Measurements from ENCODE around the gene XYLT2. TPM values are rescaled to one million over a fixed set of nuclear protein-coding genes. Genes with fewer than 3 reads are reported as not detected.

The XYLT2 gene
- total RNA-seq, 2 experiments from 2014 or later, result 22.5 to 25.5 TPM

DNA sequence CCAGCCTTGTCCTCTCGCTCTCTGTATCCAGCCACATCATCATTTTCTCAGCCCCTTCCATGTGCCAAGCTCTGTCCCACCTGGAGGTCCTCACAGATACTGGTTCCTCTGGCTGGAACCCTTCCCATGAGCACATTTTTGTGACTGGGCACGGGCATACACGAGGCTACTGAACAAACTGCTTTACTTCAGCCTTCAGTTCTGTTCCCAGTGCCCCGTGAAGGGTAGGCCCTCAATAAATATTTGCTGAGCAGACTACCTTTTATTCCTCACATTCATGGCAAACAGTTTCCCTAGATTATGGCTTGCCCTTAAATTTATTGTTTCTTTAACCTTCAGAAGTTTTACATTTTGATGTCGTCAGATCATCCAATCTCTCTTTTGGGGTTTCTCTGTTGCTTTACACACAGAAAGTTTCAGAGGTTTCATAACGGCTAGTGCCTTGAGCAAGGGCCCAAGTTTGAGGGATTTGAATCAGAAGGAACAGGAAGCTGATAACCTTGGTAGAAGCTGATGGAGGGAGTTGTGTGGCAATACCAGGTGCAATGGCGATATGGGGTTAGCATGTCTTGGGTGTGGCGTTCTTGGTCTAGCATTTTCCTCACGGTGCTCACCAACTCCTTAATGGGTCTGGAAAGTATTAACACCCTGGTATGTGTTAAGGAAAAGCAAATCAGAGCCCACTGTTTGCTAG, 43.9 kb upstream of the XYLT2 start:
- POLR2A ChIA-PET, result interaction anchor here (0.6 kb wide), 1 partner anchor 48 kb away, joined by 7 read pairs; no protein-coding TSS in a partner anchor
- Histone ChIP-seq H3K4me1 (ENCODE audit: insufficient read depth, low read length, poor library complexity, severe bottlenecking) (no peaks in the 10 kb centered on the region), H4K20me1 (ENCODE audit: insufficient read depth, low read length) (no peaks in the 10 kb centered on the region), H3K27ac (ENCODE audit: low read depth, low read length, poor library complexity, severe bottlenecking) (no peak overlapping the region), H3K4me3 (ENCODE audit: low read depth, low read length, poor library complexity, severe bottlenecking) (no peak overlapping the region), H3K9me2 (ENCODE audit: insufficient read depth, low read length) (no peaks in the 10 kb centered on the region), H3K4me2 (ENCODE audit: low read length) (no peak overlapping the region), H3K79me2 (ENCODE audit: insufficient read depth, low read depth, low read length) (no peaks in the 10 kb centered on the region), H2AFZ (ENCODE audit: low read length) (no peak overlapping the region), H3K36me3 (ENCODE audit: insufficient read depth, low read length) (no peaks in the 10 kb centered on the region), H3K9me3 (ENCODE audit: low read length) (no peaks in the 10 kb centered on the region)
- BruUV-seq (replicated peaks), result no TSS peak
- DNase-seq (ENCODE audit: low spot score), result no peak
- TF ChIP-seq EZH2phosphoT487 (IDR thresholded peaks at IDR 0.05; ENCODE audit: borderline replicate concordance, low read depth, low read length), result no peak
- TF ChIP-seq, protein P1, sequence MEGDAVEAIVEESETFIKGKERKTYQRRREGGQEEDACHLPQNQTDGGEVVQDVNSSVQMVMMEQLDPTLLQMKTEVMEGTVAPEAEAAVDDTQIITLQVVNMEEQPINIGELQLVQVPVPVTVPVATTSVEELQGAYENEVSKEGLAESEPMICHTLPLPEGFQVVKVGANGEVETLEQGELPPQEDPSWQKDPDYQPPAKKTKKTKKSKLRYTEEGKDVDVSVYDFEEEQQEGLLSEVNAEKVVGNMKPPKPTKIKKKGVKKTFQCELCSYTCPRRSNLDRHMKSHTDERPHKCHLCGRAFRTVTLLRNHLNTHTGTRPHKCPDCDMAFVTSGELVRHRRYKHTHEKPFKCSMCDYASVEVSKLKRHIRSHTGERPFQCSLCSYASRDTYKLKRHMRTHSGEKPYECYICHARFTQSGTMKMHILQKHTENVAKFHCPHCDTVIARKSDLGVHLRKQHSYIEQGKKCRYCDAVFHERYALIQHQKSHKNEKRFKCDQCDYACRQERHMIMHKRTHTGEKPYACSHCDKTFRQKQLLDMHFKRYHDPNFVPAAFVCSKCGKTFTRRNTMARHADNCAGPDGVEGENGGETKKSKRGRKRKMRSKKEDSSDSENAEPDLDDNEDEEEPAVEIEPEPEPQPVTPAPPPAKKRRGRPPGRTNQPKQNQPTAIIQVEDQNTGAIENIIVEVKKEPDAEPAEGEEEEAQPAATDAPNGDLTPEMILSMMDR (conservative IDR thresholded peaks at IDR 0.05; ENCODE audit: low read length), result no peak
- CTCF ChIA-PET (ENCODE audit: unreplicated experiment), result interaction anchor here (1.0 kb wide), 1 partner anchor 94 kb away, joined by 10 read pairs; no protein-coding TSS in a partner anchor
- intact Hi-C loops (cut with micrococcal nuclease; ENCODE audit: unreplicated experiment), result no loop called here

DNA sequence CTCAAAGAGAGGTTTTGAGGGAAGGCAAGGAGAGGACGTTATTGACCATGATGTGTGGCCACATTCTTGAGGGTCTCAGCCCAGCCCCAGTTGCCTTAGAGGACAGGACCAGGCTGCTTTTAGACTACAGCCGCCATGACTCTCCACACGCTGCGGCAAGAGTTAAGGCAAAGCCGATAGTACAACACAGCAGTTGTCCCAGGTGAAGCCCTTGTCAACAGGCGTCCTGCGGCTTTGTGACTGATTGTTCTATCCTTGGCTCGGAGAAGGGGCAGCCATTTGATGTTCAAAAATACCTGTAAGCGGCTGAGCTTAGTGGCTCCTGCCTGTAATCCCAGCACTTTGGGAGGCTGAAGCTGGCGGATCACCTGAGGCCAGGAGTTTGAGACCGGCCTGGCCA, 42.9 kb upstream of the XYLT2 start:
- POLR2A ChIA-PET, result interaction anchor here (0.6 kb wide), 1 partner anchor 87 kb away, joined by 4 read pairs; no protein-coding TSS in a partner anchor
- no TSS peak for BruUV-seq (replicated peaks)

DNA sequence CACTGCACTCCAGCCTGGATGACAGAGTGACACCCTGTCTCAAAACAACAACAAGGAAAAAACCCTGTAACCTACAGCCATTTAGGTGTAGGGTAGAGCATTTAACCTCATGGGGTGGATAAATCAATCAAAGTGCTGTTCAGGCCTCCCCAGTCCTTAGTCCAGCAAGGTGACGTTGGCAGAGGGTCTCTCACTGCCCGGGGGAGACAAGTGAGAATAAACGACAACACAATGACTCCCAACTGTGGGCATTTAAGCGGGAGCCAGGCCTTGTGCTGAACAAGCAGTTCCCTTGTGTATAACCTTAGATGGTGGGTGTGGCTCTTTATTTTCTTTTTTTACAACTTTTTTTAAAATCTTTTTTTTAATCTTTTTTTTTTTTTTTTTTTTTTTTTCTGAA, 42.3 kb upstream of the XYLT2 start:
- Histone ChIP-seq H3K27ac (ENCODE audit: low read depth, low read length, poor library complexity, severe bottlenecking) (no peak overlapping the region), H3K79me2 (ENCODE audit: insufficient read depth, low read depth, low read length) (no peaks in the 10 kb centered on the region), H3K4me1 (ENCODE audit: insufficient read depth, low read length, poor library complexity, severe bottlenecking) (no peaks in the 10 kb centered on the region), H3K36me3 (ENCODE audit: insufficient read depth, low read length) (no peaks in the 10 kb centered on the region), H4K20me1 (ENCODE audit: insufficient read depth, low read length) (no peaks in the 10 kb centered on the region), H3K4me3 (ENCODE audit: low read depth, low read length, poor library complexity, severe bottlenecking) (no peak overlapping the region), H3K9me3 (ENCODE audit: low read length) (no peaks in the 10 kb centered on the region), H3K4me2 (ENCODE audit: low read length) (no peak overlapping the region), H2AFZ (ENCODE audit: low read length) (no peak overlapping the region), H3K9me2 (ENCODE audit: insufficient read depth, low read length) (no peaks in the 10 kb centered on the region)
- CTCF ChIA-PET (ENCODE audit: unreplicated experiment), result no interaction called here
- no TSS peak for BruUV-seq (replicated peaks)
- POLR2A ChIA-PET, result no interaction called here
- DNase-seq (ENCODE audit: low spot score), result no peak
- intact Hi-C loops (cut with micrococcal nuclease; ENCODE audit: unreplicated experiment), result no loop called here
- TF ChIP-seq EZH2phosphoT487 (IDR thresholded peaks at IDR 0.05; ENCODE audit: borderline replicate concordance, low read depth, low read length), result no peak
- TF ChIP-seq, protein P1 (conservative IDR thresholded peaks at IDR 0.05; ENCODE audit: low read length), result no peak

More for the DNA sequence above, 42.9 kb upstream of the XYLT2 start:
- CTCF ChIA-PET (ENCODE audit: unreplicated experiment), result no interaction called here
- Histone ChIP-seq H3K79me2 (ENCODE audit: insufficient read depth, low read depth, low read length) (no peaks in the 10 kb centered on the region), H2AFZ (ENCODE audit: low read length) (no peak overlapping the region), H3K27ac (ENCODE audit: low read depth, low read length, poor library complexity, severe bottlenecking) (no peak overlapping the region), H3K9me3 (ENCODE audit: low read length) (no peaks in the 10 kb centered on the region), H3K4me1 (ENCODE audit: insufficient read depth, low read length, poor library complexity, severe bottlenecking) (no peaks in the 10 kb centered on the region), H3K4me3 (ENCODE audit: low read depth, low read length, poor library complexity, severe bottlenecking) (no peak overlapping the region), H4K20me1 (ENCODE audit: insufficient read depth, low read length) (no peaks in the 10 kb centered on the region), H3K9me2 (ENCODE audit: insufficient read depth, low read length) (no peaks in the 10 kb centered on the region), H3K4me2 (ENCODE audit: low read length) (no peak overlapping the region), H3K36me3 (ENCODE audit: insufficient read depth, low read length) (no peaks in the 10 kb centered on the region)
- intact Hi-C loops (cut with micrococcal nuclease; ENCODE audit: unreplicated experiment), result no loop called here
- TF ChIP-seq, protein P1 (conservative IDR thresholded peaks at IDR 0.05; ENCODE audit: low read length), result no peak
- TF ChIP-seq EZH2phosphoT487 (IDR thresholded peaks at IDR 0.05; ENCODE audit: borderline replicate concordance, low read depth, low read length), result no peak
- DNase-seq (ENCODE audit: low spot score), result no peak

All from OCI-LY7 (cell line).